SK-N-SH (cell line): ENCODE measurements around the gene COL24A1. TPM values are rescaled to one million over a fixed set of nuclear protein-coding genes. Genes with fewer than 3 reads are reported as not detected.
"Not testable (repeated sequence)": the region's sequence is repeated elsewhere in the genome, so short reads cannot be mapped to it uniquely, and the experiment has no call there.

ENCODE experiments used
- CTCF ChIA-PET: fragments of 300-600, 350-600 bp; formaldehyde crosslinking; extraction: SDS; loops from one replicate; lab custom pipeline; 2021; lab: Yijun Ruan, JAX
- POLR2A ChIA-PET: fragments of 350-600 bp; sonication (Branson Sonifier 250); formaldehyde crosslinking; extraction: SDS; loops from one replicate; lab custom pipeline; 2020; ENCODE audit warnings: antibody characterized with exemption, inconsistent platforms; lab: Yijun Ruan, JAX
- DNase-seq: peaks from one replicate; pipeline ENCODE4 v3.0.0; 2012
- H2AFZ ChIP-seq: fragments of 200-600 bp; sonication (generic); 2 replicates; pipeline ENCODE4 v1.8.1; 2016; ENCODE audit warnings: antibody characterized with exemption, mild to moderate bottlenecking, low read depth
- H3F3A ChIP-seq: fragments of 200-600 bp; sonication (generic); replicated peaks from 2 replicates; pipeline ENCODE3; 2016; ENCODE audit warnings: antibody characterized with exemption, mild to moderate bottlenecking; ENCODE audit not compliant: insufficient read depth
- H3K27ac ChIP-seq, 2 experiments: fragments of 200-500 bp in 1 of 2; fragments of 200-600 bp in 1 of 2; sonication (Bioruptor generic) in 1 of 2; sonication (generic), shearing (Covaris generic) in 1 of 2; 2 replicates each; pipeline versions ENCODE4 v1.5.1 to v1.6.1; 2014 to 2016; ENCODE audit warnings: low read depth in 2 of 2, inconsistent platforms in 1 of 2, low read length in 1 of 2, mild to moderate bottlenecking in 1 of 2, mixed read lengths in 1 of 2
- H3K27me3 ChIP-seq: fragments of 200-600 bp; sonication (generic), shearing (Covaris generic); 2 replicates; pipeline ENCODE4 v1.6.1; 2016; ENCODE audit warnings: mixed run types; ENCODE audit not compliant: insufficient read depth
- H3K36me3 ChIP-seq, 2 experiments: fragments of 200-500 bp in 1 of 2; fragments of 200-600 bp in 1 of 2; sonication (Bioruptor generic) in 1 of 2; sonication (generic) in 1 of 2; replicated peaks in 1 of 2; 2 replicates each; pipeline versions ENCODE3 to v1.5.1; 2014 to 2016; ENCODE audit warnings: low read length in 1 of 2, mild to moderate bottlenecking in 1 of 2; ENCODE audit not compliant: insufficient read depth in 2 of 2, control insufficient read depth in 1 of 2
- H3K4me1 ChIP-seq, 2 experiments: fragments of 200-500 bp in 1 of 2; fragments of 200-600 bp in 1 of 2; sonication (Bioruptor generic) in 1 of 2; sonication (generic), shearing (Covaris generic) in 1 of 2; 2 replicates each; pipeline versions ENCODE4 v1.5.1 to v1.6.1; 2014 to 2016; ENCODE audit warnings: low read depth in 1 of 2, low read length in 1 of 2, mixed run types in 1 of 2; ENCODE audit not compliant: insufficient read depth in 2 of 2, control insufficient read depth in 1 of 2
- H3K4me2 ChIP-seq: fragments of 200-600 bp; sonication (generic), shearing (Covaris generic); 2 replicates; pipeline ENCODE4 v1.6.1; 2017; ENCODE audit warnings: mixed run types
- H3K4me3 ChIP-seq, 2 experiments: fragments of 200-500 bp in 1 of 2; fragments of 200-600 bp in 1 of 2; sonication (Bioruptor generic) in 1 of 2; sonication (generic), shearing (Covaris generic) in 1 of 2; 2 replicates each; pipeline versions ENCODE4 v1.5.1 to v1.8.1; 2014 to 2016; ENCODE audit warnings: low read depth in 2 of 2, inconsistent platforms in 1 of 2, low read length in 1 of 2, mild to moderate bottlenecking in 1 of 2, mixed read lengths in 1 of 2, moderate library complexity in 1 of 2
- H3K79me2 ChIP-seq: fragments of 200-600 bp; sonication (generic); 2 replicates; pipeline ENCODE4 v1.8.1; 2017; ENCODE audit warnings: mild to moderate bottlenecking; ENCODE audit not compliant: insufficient read depth
- H3K9ac ChIP-seq: fragments of 200-600 bp; sonication (generic); 2 replicates; pipeline ENCODE4 v1.6.1; 2017; ENCODE audit warnings: mixed run types
- H3K9me2 ChIP-seq: fragments of 200-600 bp; sonication (generic); 2 replicates; pipeline ENCODE4 v1.6.1; 2017; ENCODE audit warnings: mixed run types
- H3K9me3 ChIP-seq: fragments of 200-600 bp; sonication (generic); 2 replicates; pipeline ENCODE4 v1.6.1; 2017; ENCODE audit warnings: mixed run types, mild to moderate bottlenecking, moderate library complexity
- H4K20me1 ChIP-seq: fragments of 200-600 bp; sonication (generic); 2 replicates; pipeline ENCODE4 v1.6.1; 2017; ENCODE audit warnings: mild to moderate bottlenecking, mixed run types; ENCODE audit not compliant: insufficient read depth
- CHD2 ChIP-seq: fragments of 150-350 bp; IDR thresholded peaks from 2 replicates; pipeline ENCODE4 v1.6.1; 2018; ENCODE audit warnings: low read length; ENCODE audit not compliant: partially characterized antibody
- ELF1 ChIP-seq: IDR thresholded peaks from 2 replicates; pipeline ENCODE4 v1.4.0; 2012
- FOSL2 ChIP-seq: IDR thresholded peaks from 2 replicates; pipeline ENCODE4 v1.4.0; 2012; ENCODE audit warnings: low read depth, mild to moderate bottlenecking, moderate library complexity, borderline replicate concordance
- GABPA ChIP-seq: IDR thresholded peaks from 2 replicates; pipeline ENCODE4 v1.4.0; 2012; ENCODE audit warnings: low read depth, mild to moderate bottlenecking
- GATA2 ChIP-seq: sonication (generic); formaldehyde crosslinking; IDR thresholded peaks from 2 replicates; pipeline ENCODE4 v1.5.0; 2020; ENCODE audit warnings: mild to moderate bottlenecking, missing genetic modification reagents
- MAX ChIP-seq: IDR thresholded peaks from 2 replicates; pipeline ENCODE4 v1.4.0; 2012; ENCODE audit warnings: low read depth
- MEF2A ChIP-seq: IDR thresholded peaks from 2 replicates; pipeline ENCODE4 v1.4.0; 2012; ENCODE audit warnings: low read depth, borderline replicate concordance
- MXI1 ChIP-seq: IDR thresholded peaks from 2 replicates; pipeline ENCODE4 v1.6.1; 2012; ENCODE audit warnings: mild to moderate bottlenecking, low read depth, low read length, improper control_type of control experiment
- NFIC ChIP-seq: IDR thresholded peaks from 2 replicates; pipeline ENCODE4 v1.4.0; 2012; ENCODE audit warnings: borderline replicate concordance
- PBX3 ChIP-seq: IDR thresholded peaks from 2 replicates; pipeline ENCODE4; 2012
- RCOR1 ChIP-seq: fragments of 150-350 bp; IDR thresholded peaks from 2 replicates; pipeline ENCODE4 v1.6.1; 2017; ENCODE audit warnings: antibody characterized with exemption, low read length
- REST ChIP-seq: IDR thresholded peaks from 2 replicates; pipeline ENCODE4 v1.6.1; 2012; ENCODE audit warnings: mild to moderate bottlenecking, low read depth, low read length, moderate library complexity
- RFX5 ChIP-seq: IDR thresholded peaks from 2 replicates; pipeline ENCODE4 v1.6.1; 2012; ENCODE audit warnings: mild to moderate bottlenecking, improper control_type of control experiment, low read length
- TAF1 ChIP-seq: IDR thresholded peaks from 2 replicates; pipeline ENCODE4 v1.6.1; 2012; ENCODE audit warnings: low read depth, mild to moderate bottlenecking, low read length, moderate library complexity, borderline replicate concordance
- TCF12 ChIP-seq: IDR thresholded peaks from 2 replicates; pipeline ENCODE4 v1.4.0; 2012
- TEAD4 ChIP-seq: IDR thresholded peaks from 2 replicates; pipeline ENCODE4 v1.4.0; 2012; ENCODE audit warnings: mild to moderate bottlenecking, borderline replicate concordance; ENCODE audit not compliant: insufficient read depth
- USF2 ChIP-seq: fragments of 150-350 bp; IDR thresholded peaks from 2 replicates; pipeline ENCODE4 v1.6.1; 2017; ENCODE audit warnings: antibody characterized with exemption, low read length, low read depth, borderline replicate concordance
- YY1 ChIP-seq: IDR thresholded peaks from 2 replicates; pipeline ENCODE4 v1.4.0; 2012; ENCODE audit warnings: low read depth, mild to moderate bottlenecking
- WGBS: methylation state at CpG from one replicate; pipeline ENCODE4 v1.1.6; 2017; ENCODE audit warnings: low lambda C conversion rate; 5-methylcytosine and 5-hydroxymethylcytosine counted together
- polyA plus RNA-seq, 3 experiments: library from polyadenylated mRNA; depleted of rRNA; stranded (reverse); fragments of >200 nt; gene quantifications; 2 replicates each; pipeline ENCODE4 v1.2.3, GENCODE V29; 2012

Gene COL24A1
- polyA plus RNA-seq, 1 of the 3 experiments (the other 2 are of a cell fraction) = not detected

GRCh38 chr1:85864727-85865126 is 291.8 kb downstream of the COL24A1 start:
- POLR2A ChIA-PET = no interaction called here
- Histone ChIP-seq H3F3A (no peaks in the 10 kb centered on the region), H3K27me3 (peaks cover 6% of the 10 kb centered on the region; the same call in 1 of the 2 replicates), H3K9me3 (no peaks in the 10 kb centered on the region), H3K79me2 (no peaks in the 10 kb centered on the region), H3K4me2 (no peak overlapping the region), H2AFZ (no peak overlapping the region), H3K9me2 (no peaks in the 10 kb centered on the region), H3K4me1 (no peaks in the 10 kb centered on the region), H3K27ac (no peak overlapping the region), H3K36me3 (no peaks in the 10 kb centered on the region), H3K9ac (no peak overlapping the region), H4K20me1 (no peaks in the 10 kb centered on the region), H3K4me3 (no peak overlapping the region)
- WGBS = 13% methylated on average over 1 of the region's 1 CpG
- no peak for TF ChIP-seq GABPA
- TF ChIP-seq RFX5 = no peak
- no peak for TF ChIP-seq USF2
- TF ChIP-seq TEAD4 = no peak
- DNase-seq = no peak
- CTCF ChIA-PET = interaction anchor here (0.8 kb wide), 1 partner anchor 8 kb away, joined by 3 read pairs; no protein-coding TSS in a partner anchor

- H3K27ac ChIP-seq, H2AFZ ChIP-seq, H3K9me2 ChIP-seq, H3K4me1 ChIP-seq, DNase-seq, H3K27me3 ChIP-seq, H3K9me3 ChIP-seq, H3K4me2 ChIP-seq, H3K4me3 ChIP-seq, H3K79me2 ChIP-seq, H4K20me1 ChIP-seq, H3F3A ChIP-seq, POLR2A ChIA-PET, H3K9ac ChIP-seq, CTCF ChIA-PET, H3K36me3 ChIP-seq: not testable (repeated sequence)
- WGBS = 6% methylated on average over 1 of the region's 1 CpG
These were observed 292.9 kb downstream of the COL24A1 start for GRCh38 chr1:85863639-85864038.

- Histone ChIP-seq H3K9me2 (no peaks in the 10 kb centered on the region), H3F3A (no peaks in the 10 kb centered on the region), H3K4me2 (no peak overlapping the region), H3K27me3 (peaks cover 8% of the 10 kb centered on the region; the same call in 1 of the 2 replicates), H3K4me3 (no peak overlapping the region), H3K9ac (no peak overlapping the region), H3K4me1 (no peaks in the 10 kb centered on the region), H2AFZ (no peak overlapping the region), H4K20me1 (no peaks in the 10 kb centered on the region), H3K27ac (no peak overlapping the region), H3K9me3 (no peaks in the 10 kb centered on the region), H3K79me2 (no peaks in the 10 kb centered on the region), H3K36me3 (no peaks in the 10 kb centered on the region)
- DNase-seq = no peak
- 5% methylated on average over 1 of the region's 1 CpG for WGBS
- CTCF ChIA-PET = interaction anchor here (1.0 kb wide), 1 partner anchor 12 kb away, joined by 4 read pairs; no protein-coding TSS in a partner anchor
- POLR2A ChIA-PET = no interaction called here
- TF ChIP-seq TCF12 (no peak), PBX3 (no peak), NFIC (no peak), ELF1 (no peak), MEF2A (no peak), MAX (no peak), YY1 (no peak), FOSL2 (no peak), REST (no peak), MXI1 (no peak), RCOR1 (no peak), TAF1 (no peak), GABPA (no peak), CHD2 (no peak), GATA2 (CRISPR knock-in tag) (no peak)
These were observed 294.1 kb downstream of the COL24A1 start for GRCh38 chr1:85862456-85862855.
